Measurements from ENCODE around the gene GRID1.

- TF ChIP-seq EZH2 (IDR thresholded peaks at IDR 0.05) (no peak), POLR2AphosphoS5 (IDR thresholded peaks at IDR 0.05; ENCODE audit: borderline replicate concordance, low read depth, low read length) (no peak)
Measured at GRCh38 chr10:85613391-85613790, 753.2 kb downstream of the GRID1 start.
